ENCODE results near the gene MOGAT1. TPM values are rescaled to one million over a fixed set of nuclear protein-coding genes. Genes with fewer than 3 reads are reported as not detected.

Gene MOGAT1
- total and polyA plus RNA-seq, 9 of the 15 experiments (the other 6 are each of a cell fraction or from before 2014, with no cell fraction given) = not detected

DNA sequence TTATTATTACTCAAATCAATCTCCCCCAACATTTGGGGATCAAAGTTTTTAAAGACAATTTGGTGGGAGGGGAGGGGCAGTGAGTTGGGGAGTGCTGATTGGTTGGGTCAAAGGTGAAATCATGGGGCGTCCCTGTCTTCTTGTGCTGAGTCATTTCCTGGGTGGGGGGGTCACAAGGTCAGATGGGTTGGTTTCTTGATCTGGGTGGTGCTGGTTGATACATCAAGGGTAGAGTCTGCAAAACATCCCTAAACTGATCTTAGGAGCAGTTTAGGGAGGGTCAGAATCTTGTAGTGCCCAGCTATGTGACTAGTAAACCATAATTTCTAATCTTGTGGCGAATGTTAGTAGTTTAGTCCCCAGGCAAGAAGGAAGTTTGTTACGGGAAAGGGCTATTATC, 67.4 kb downstream of the MOGAT1 start (continued):
- TF ChIP-seq HIVEP1 (CRISPR knock-in tag; IDR thresholded peaks at IDR 0.05) = no peak
- TF ChIP-seq EP400 (IDR thresholded peaks at IDR 0.05) = no peak
- no peak for TF ChIP-seq ZNF134 (CRISPR knock-in tag; conservative IDR thresholded peaks at IDR 0.05)
- TF ChIP-seq, protein P1, sequence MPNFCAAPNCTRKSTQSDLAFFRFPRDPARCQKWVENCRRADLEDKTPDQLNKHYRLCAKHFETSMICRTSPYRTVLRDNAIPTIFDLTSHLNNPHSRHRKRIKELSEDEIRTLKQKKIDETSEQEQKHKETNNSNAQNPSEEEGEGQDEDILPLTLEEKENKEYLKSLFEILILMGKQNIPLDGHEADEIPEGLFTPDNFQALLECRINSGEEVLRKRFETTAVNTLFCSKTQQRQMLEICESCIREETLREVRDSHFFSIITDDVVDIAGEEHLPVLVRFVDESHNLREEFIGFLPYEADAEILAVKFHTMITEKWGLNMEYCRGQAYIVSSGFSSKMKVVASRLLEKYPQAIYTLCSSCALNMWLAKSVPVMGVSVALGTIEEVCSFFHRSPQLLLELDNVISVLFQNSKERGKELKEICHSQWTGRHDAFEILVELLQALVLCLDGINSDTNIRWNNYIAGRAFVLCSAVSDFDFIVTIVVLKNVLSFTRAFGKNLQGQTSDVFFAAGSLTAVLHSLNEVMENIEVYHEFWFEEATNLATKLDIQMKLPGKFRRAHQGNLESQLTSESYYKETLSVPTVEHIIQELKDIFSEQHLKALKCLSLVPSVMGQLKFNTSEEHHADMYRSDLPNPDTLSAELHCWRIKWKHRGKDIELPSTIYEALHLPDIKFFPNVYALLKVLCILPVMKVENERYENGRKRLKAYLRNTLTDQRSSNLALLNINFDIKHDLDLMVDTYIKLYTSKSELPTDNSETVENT (CRISPR knock-in tag; IDR thresholded peaks at IDR 0.05) = no peak
- no peak for TF ChIP-seq PTTG1 (tag; IDR thresholded peaks at IDR 0.05; ENCODE audit: low read depth)
- no peak for TF ChIP-seq ATF1 (CRISPR knock-in tag; IDR thresholded peaks at IDR 0.05)
- TF ChIP-seq ATF1 (tag; IDR thresholded peaks at IDR 0.05) = peak; percentile 17; the same call in 1 of the 2 replicates
- no peak for TF ChIP-seq ZFP30 (CRISPR knock-in tag; IDR thresholded peaks at IDR 0.05; ENCODE audit: borderline replicate concordance)
- TF ChIP-seq XRCC3 (IDR thresholded peaks at IDR 0.05) = no peak
- TF ChIP-seq SPI1 (IDR thresholded peaks at IDR 0.05; ENCODE audit: borderline replicate concordance, low read depth, low read length) = no peak
- no peak for TF ChIP-seq ZNF24 (IDR thresholded peaks at IDR 0.05)
- no peak for TF ChIP-seq RFX5 (IDR thresholded peaks at IDR 0.05; ENCODE audit: low read depth, low read length)
- TF ChIP-seq, protein P2, sequence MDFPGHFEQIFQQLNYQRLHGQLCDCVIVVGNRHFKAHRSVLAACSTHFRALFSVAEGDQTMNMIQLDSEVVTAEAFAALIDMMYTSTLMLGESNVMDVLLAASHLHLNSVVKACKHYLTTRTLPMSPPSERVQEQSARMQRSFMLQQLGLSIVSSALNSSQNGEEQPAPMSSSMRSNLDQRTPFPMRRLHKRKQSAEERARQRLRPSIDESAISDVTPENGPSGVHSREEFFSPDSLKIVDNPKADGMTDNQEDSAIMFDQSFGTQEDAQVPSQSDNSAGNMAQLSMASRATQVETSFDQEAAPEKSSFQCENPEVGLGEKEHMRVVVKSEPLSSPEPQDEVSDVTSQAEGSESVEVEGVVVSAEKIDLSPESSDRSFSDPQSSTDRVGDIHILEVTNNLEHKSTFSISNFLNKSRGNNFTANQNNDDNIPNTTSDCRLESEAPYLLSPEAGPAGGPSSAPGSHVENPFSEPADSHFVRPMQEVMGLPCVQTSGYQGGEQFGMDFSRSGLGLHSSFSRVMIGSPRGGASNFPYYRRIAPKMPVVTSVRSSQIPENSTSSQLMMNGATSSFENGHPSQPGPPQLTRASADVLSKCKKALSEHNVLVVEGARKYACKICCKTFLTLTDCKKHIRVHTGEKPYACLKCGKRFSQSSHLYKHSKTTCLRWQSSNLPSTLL (IDR thresholded peaks at IDR 0.05) = no peak
- TF ChIP-seq, protein P3, sequence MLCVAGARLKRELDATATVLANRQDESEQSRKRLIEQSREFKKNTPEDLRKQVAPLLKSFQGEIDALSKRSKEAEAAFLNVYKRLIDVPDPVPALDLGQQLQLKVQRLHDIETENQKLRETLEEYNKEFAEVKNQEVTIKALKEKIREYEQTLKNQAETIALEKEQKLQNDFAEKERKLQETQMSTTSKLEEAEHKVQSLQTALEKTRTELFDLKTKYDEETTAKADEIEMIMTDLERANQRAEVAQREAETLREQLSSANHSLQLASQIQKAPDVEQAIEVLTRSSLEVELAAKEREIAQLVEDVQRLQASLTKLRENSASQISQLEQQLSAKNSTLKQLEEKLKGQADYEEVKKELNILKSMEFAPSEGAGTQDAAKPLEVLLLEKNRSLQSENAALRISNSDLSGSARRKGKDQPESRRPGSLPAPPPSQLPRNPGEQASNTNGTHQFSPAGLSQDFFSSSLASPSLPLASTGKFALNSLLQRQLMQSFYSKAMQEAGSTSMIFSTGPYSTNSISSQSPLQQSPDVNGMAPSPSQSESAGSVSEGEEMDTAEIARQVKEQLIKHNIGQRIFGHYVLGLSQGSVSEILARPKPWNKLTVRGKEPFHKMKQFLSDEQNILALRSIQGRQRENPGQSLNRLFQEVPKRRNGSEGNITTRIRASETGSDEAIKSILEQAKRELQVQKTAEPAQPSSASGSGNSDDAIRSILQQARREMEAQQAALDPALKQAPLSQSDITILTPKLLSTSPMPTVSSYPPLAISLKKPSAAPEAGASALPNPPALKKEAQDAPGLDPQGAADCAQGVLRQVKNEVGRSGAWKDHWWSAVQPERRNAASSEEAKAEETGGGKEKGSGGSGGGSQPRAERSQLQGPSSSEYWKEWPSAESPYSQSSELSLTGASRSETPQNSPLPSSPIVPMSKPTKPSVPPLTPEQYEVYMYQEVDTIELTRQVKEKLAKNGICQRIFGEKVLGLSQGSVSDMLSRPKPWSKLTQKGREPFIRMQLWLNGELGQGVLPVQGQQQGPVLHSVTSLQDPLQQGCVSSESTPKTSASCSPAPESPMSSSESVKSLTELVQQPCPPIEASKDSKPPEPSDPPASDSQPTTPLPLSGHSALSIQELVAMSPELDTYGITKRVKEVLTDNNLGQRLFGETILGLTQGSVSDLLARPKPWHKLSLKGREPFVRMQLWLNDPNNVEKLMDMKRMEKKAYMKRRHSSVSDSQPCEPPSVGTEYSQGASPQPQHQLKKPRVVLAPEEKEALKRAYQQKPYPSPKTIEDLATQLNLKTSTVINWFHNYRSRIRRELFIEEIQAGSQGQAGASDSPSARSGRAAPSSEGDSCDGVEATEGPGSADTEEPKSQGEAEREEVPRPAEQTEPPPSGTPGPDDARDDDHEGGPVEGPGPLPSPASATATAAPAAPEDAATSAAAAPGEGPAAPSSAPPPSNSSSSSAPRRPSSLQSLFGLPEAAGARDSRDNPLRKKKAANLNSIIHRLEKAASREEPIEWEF (CRISPR knock-in tag; IDR thresholded peaks at IDR 0.05) = no peak
- TF ChIP-seq TRIM28 (IDR thresholded peaks at IDR 0.05) = no peak
- TF ChIP-seq SIRT6 (IDR thresholded peaks at IDR 0.05; ENCODE audit: low read depth, low read length) = no peak
- no peak for TF ChIP-seq HNRNPUL1 (IDR thresholded peaks at IDR 0.05; ENCODE audit: low read length)
- no peak for TF ChIP-seq ESRRA (IDR thresholded peaks at IDR 0.05; ENCODE audit: borderline replicate concordance, low read depth)
- TF ChIP-seq, protein P4, sequence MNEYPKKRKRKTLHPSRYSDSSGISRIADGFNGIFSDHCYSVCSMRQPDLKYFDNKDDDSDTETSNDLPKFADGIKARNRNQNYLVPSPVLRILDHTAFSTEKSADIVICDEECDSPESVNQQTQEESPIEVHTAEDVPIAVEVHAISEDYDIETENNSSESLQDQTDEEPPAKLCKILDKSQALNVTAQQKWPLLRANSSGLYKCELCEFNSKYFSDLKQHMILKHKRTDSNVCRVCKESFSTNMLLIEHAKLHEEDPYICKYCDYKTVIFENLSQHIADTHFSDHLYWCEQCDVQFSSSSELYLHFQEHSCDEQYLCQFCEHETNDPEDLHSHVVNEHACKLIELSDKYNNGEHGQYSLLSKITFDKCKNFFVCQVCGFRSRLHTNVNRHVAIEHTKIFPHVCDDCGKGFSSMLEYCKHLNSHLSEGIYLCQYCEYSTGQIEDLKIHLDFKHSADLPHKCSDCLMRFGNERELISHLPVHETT (CRISPR knock-in tag; conservative IDR thresholded peaks at IDR 0.05 in 1 of 2, IDR thresholded peaks at IDR 0.05 in 1 of 2) = no peak
- TF ChIP-seq NFYB (IDR thresholded peaks at IDR 0.05; ENCODE audit: extremely low read depth, insufficient read length) = no peak
